GM23338 (cell line): ENCODE measurements around the gene PDE4D. TPM values are rescaled to one million over a fixed set of nuclear protein-coding genes. Genes with fewer than 3 reads are reported as not detected.

ENCODE experiments used
- ATAC-seq: fragments of 200-7000 bp; cut with Tn5 transposase; 3 replicates; pipeline ENCODE4 v1.9.1; 2020
- DNase-seq: peaks from one replicate; pipeline ENCODE4 v3.0.0-alpha.2; 2015; ENCODE audit warnings: low spot score
- H2AFZ ChIP-seq: fragments of 200-600 bp; sonication (generic); 2 replicates; pipeline ENCODE4 v1.8.0; 2016; ENCODE audit warnings: antibody characterized with exemption, mild to moderate bottlenecking, moderate library complexity
- H3F3A ChIP-seq: fragments of 200-600 bp; sonication (generic); replicated peaks from 2 replicates; pipeline ENCODE4 v1.8.0; 2017; ENCODE audit warnings: antibody characterized with exemption, mixed run types, low read depth
- H3K27ac ChIP-seq: fragments of 200-600 bp; sonication (generic); 2 replicates; pipeline ENCODE4 v1.6.1; 2016; ENCODE audit warnings: low read depth
- H3K27me3 ChIP-seq: fragments of 200-600 bp; sonication (generic); 2 replicates; pipeline ENCODE4 v1.8.0; 2016; ENCODE audit warnings: mild to moderate bottlenecking, mixed run types, moderate library complexity; ENCODE audit not compliant: insufficient read depth
- H3K36me3 ChIP-seq: fragments of 200-600 bp; sonication (generic); 2 replicates; pipeline ENCODE4 v1.8.0; 2016; ENCODE audit warnings: mild to moderate bottlenecking; ENCODE audit not compliant: insufficient read depth
- H3K4me1 ChIP-seq: fragments of 200-600 bp; sonication (generic); 2 replicates; pipeline ENCODE4 v1.8.0; 2016; ENCODE audit warnings: mild to moderate bottlenecking, moderate library complexity; ENCODE audit not compliant: insufficient read depth
- H3K4me2 ChIP-seq: fragments of 200-600 bp; sonication (generic); 2 replicates; pipeline ENCODE4 v1.7.1; 2017; ENCODE audit warnings: mixed run types
- H3K4me3 ChIP-seq: fragments of 200-600 bp; sonication (generic); 2 replicates; pipeline ENCODE4 v1.6.1; 2016; ENCODE audit warnings: mixed run types
- H3K79me2 ChIP-seq: fragments of 200-600 bp; sonication (generic); replicated peaks from 2 replicates; pipeline ENCODE4 v1.8.0; 2017; ENCODE audit warnings: mild to moderate bottlenecking; ENCODE audit not compliant: insufficient read depth
- H3K9me2 ChIP-seq: fragments of 200-600 bp; sonication (generic); 2 replicates; pipeline ENCODE4 v1.8.0; 2017; ENCODE audit not compliant: insufficient read depth
- H4K20me1 ChIP-seq: fragments of 200-600 bp; sonication (generic); replicated peaks from 2 replicates; pipeline ENCODE4 v1.8.0; 2017; ENCODE audit warnings: mild to moderate bottlenecking; ENCODE audit not compliant: insufficient read depth
- H3K27ac Mint-ChIP-seq: 2 replicates; pipeline ENCODE4 v1.8.0; 2020; ENCODE audit warnings: inconsistent platforms, mild to moderate bottlenecking, moderate library complexity, mixed read lengths
- H3K27me3 Mint-ChIP-seq: 3 replicates; pipeline ENCODE4 v1.8.0; 2022; ENCODE audit warnings: low read depth, mild to moderate bottlenecking, moderate library complexity, mixed read lengths, inconsistent platforms; ENCODE audit not compliant: insufficient read depth, poor library complexity
- H3K36me3 Mint-ChIP-seq: 3 replicates; pipeline ENCODE4 v1.8.0; 2021; ENCODE audit warnings: low read depth, mild to moderate bottlenecking, inconsistent platforms, moderate library complexity, mixed read lengths
- H3K4me1 Mint-ChIP-seq: 3 replicates; pipeline ENCODE4 v1.8.0; 2020; ENCODE audit warnings: mild to moderate bottlenecking, inconsistent platforms, mixed read lengths
- H3K4me3 Mint-ChIP-seq: 3 replicates; pipeline ENCODE4 v1.8.0; 2021; ENCODE audit warnings: moderate library complexity, mild to moderate bottlenecking, inconsistent platforms, mixed read lengths
- H3K9me3 Mint-ChIP-seq: 3 replicates; pipeline ENCODE4 v1.8.0; 2020; ENCODE audit warnings: moderate library complexity, mild to moderate bottlenecking, inconsistent platforms, mixed read lengths
- ETS1 ChIP-seq: IDR thresholded peaks from 2 replicates; pipeline ENCODE4 v1.6.1; 2016; ENCODE audit warnings: antibody characterized with exemption
- EZH2 ChIP-seq: fragments of 200-600 bp; sonication (generic); IDR thresholded peaks from one replicate; pipeline ENCODE4 v1.8.0; 2017; ENCODE audit warnings: antibody characterized with exemption, mild to moderate bottlenecking, low read depth; ENCODE audit not compliant: unreplicated experiment
- EZH2phosphoT487 ChIP-seq: fragments of 200-600 bp; sonication (generic); IDR thresholded peaks from one replicate; pipeline ENCODE4 v1.8.1; 2018; ENCODE audit warnings: antibody characterized with exemption; ENCODE audit not compliant: unreplicated experiment
- JUNB ChIP-seq: IDR thresholded peaks from one replicate; pipeline ENCODE4 v1.6.1; 2016; ENCODE audit warnings: antibody characterized with exemption; ENCODE audit not compliant: unreplicated experiment
- NANOG ChIP-seq: IDR thresholded peaks from 2 replicates; pipeline ENCODE4 v1.6.1; 2016; ENCODE audit warnings: antibody characterized with exemption, borderline replicate concordance
- POLR2AphosphoS5 ChIP-seq: IDR thresholded peaks from 2 replicates; pipeline ENCODE4 v1.6.1; 2016; ENCODE audit warnings: antibody characterized with exemption, low read depth
- REST ChIP-seq: IDR thresholded peaks from one replicate; pipeline ENCODE4 v1.6.1; 2018; ENCODE audit warnings: antibody characterized with exemption; ENCODE audit not compliant: unreplicated experiment
- STAT1 ChIP-seq: IDR thresholded peaks from one replicate; pipeline ENCODE4 v1.6.1; 2016; ENCODE audit warnings: antibody characterized with exemption; ENCODE audit not compliant: unreplicated experiment
- ZNF114 ChIP-seq: fragments of 250-450 bp; sonication (Bioruptor Pico); IDR thresholded peaks from 2 replicates; pipeline ENCODE4 v1.5.0; 2020; ENCODE audit warnings: mild to moderate bottlenecking, moderate library complexity
- ZNF331 ChIP-seq: fragments of 250-450 bp; sonication (Bioruptor Pico); IDR thresholded peaks from 2 replicates; pipeline ENCODE4 v1.5.0; 2020; ENCODE audit warnings: low read depth, mild to moderate bottlenecking, moderate library complexity
- polyA plus RNA-seq: library from polyadenylated mRNA; unstranded; fragments of >200 nt; fragmentation: Nextera tagmentation; extraction: Ambion mirVana; gene quantifications from 2 replicates; pipeline ENCODE4 v1.2.1, GENCODE V29; 2016
- total RNA-seq: library from RNA; depleted of rRNA; stranded (reverse); fragments of >200 nt; shearing (Covaris generic); gene quantifications from 2 replicates; pipeline ENCODE4 v1.2.3, GENCODE V29; 2014
- TF ChIP-seq, protein P1 (sequence below), 2 experiments: fragments of 200-600 bp in 1 of 2; sonication (generic) in 1 of 2; conservative IDR thresholded peaks; 2 replicates each; pipeline versions ENCODE4 v1.5.1 to v1.6.1; 2016 to 2017; ENCODE audit warnings: antibody characterized with exemption in 2 of 2, low read depth in 2 of 2, mild to moderate bottlenecking in 2 of 2, moderate library complexity in 1 of 2

Gene PDE4D
- total and polyA plus RNA-seq, 2 experiments from 2014 or later, result 2.1 to 4.7 TPM

GRCh38 chr5:59770953-59771352 lies 122.6 kb downstream of the PDE4D start:
- TF ChIP-seq EZH2, result no peak
- no peak for TF ChIP-seq ZNF331 (CRISPR knock-in tag)
- no peak for TF ChIP-seq EZH2phosphoT487
- no peak for TF ChIP-seq POLR2AphosphoS5
- no peak for TF ChIP-seq JUNB
- TF ChIP-seq, protein P1, sequence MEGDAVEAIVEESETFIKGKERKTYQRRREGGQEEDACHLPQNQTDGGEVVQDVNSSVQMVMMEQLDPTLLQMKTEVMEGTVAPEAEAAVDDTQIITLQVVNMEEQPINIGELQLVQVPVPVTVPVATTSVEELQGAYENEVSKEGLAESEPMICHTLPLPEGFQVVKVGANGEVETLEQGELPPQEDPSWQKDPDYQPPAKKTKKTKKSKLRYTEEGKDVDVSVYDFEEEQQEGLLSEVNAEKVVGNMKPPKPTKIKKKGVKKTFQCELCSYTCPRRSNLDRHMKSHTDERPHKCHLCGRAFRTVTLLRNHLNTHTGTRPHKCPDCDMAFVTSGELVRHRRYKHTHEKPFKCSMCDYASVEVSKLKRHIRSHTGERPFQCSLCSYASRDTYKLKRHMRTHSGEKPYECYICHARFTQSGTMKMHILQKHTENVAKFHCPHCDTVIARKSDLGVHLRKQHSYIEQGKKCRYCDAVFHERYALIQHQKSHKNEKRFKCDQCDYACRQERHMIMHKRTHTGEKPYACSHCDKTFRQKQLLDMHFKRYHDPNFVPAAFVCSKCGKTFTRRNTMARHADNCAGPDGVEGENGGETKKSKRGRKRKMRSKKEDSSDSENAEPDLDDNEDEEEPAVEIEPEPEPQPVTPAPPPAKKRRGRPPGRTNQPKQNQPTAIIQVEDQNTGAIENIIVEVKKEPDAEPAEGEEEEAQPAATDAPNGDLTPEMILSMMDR (conservative IDR thresholded peaks at IDR 0.05; ENCODE audit: low read depth in 2 of 2), result no peak
- no peak for TF ChIP-seq ZNF114 (CRISPR knock-in tag)
- TF ChIP-seq REST, result no peak
- Histone ChIP-seq H3K4me2 (no peak overlapping the region), H3K27ac (no peak overlapping the region), H3F3A (no peaks in the 10 kb centered on the region), H3K79me2 (no peaks in the 10 kb centered on the region), H3K4me1 (peaks cover 8% of the 10 kb centered on the region), H3K9me2 (no peaks in the 10 kb centered on the region), H3K36me3 (no peaks in the 10 kb centered on the region), H4K20me1 (no peaks in the 10 kb centered on the region), H3K4me3 (no peak overlapping the region), H3K27me3 (peaks cover 35% of the 10 kb centered on the region), H2AFZ (no peak overlapping the region)
- no peak overlapping the region for H3K4me3 Mint-ChIP-seq
- H3K27me3 Mint-ChIP-seq, result peaks cover 20% of the 10 kb centered on the region
- no peak overlapping the region for H3K27ac Mint-ChIP-seq
- ATAC-seq, result no peak
- no peaks in the 10 kb centered on the region for H3K36me3 Mint-ChIP-seq
- no peaks in the 10 kb centered on the region for H3K9me3 Mint-ChIP-seq
- DNase-seq, result no peak
- H3K4me1 Mint-ChIP-seq, result peaks cover 17% of the 10 kb centered on the region

DNA sequence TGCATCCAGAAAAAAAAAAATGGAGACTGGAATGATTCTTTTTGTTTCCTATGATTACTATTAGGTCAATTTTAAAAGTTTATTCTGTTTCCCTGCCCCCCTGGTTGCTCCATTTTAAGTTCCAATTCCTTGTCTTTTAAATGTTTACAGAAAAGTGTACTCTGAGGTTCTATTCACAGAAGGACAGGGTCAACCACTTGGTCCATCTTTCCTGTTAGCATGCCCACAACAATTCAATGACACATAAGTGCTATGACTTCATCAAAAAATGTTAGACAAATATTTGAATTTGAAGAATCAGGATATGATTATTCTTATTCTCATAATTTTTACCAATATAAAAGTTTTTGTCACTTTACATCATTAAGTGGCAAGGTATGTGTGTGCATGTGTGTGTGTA lies 123.7 kb downstream of the PDE4D start:
- H3K27me3 Mint-ChIP-seq, result peaks cover 20% of the 10 kb centered on the region
- H2AFZ ChIP-seq, result no peak overlapping the region
- H3K79me2 ChIP-seq, result no peaks in the 10 kb centered on the region
- peaks cover 8% of the 10 kb centered on the region for H3K4me1 ChIP-seq
- H3K4me2 ChIP-seq, result no peak overlapping the region
- peaks cover 35% of the 10 kb centered on the region for H3K27me3 ChIP-seq
- DNase-seq (no peak), ATAC-seq (no peak)
- H3F3A ChIP-seq, result no peaks in the 10 kb centered on the region
- H3K27ac Mint-ChIP-seq, result no peak overlapping the region
- no peaks in the 10 kb centered on the region for H4K20me1 ChIP-seq
- H3K36me3 Mint-ChIP-seq, result no peaks in the 10 kb centered on the region
- H3K4me1 Mint-ChIP-seq, result peaks cover 17% of the 10 kb centered on the region
- H3K4me3 ChIP-seq, result no peak overlapping the region
- H3K9me3 Mint-ChIP-seq, result no peaks in the 10 kb centered on the region
- no peaks in the 10 kb centered on the region for H3K36me3 ChIP-seq
- no peaks in the 10 kb centered on the region for H3K9me2 ChIP-seq
- H3K27ac ChIP-seq, result no peak overlapping the region
- H3K4me3 Mint-ChIP-seq, result no peak overlapping the region
- TF ChIP-seq EZH2phosphoT487, result no peak
- TF ChIP-seq POLR2AphosphoS5, result no peak
- TF ChIP-seq, protein P1 (conservative IDR thresholded peaks at IDR 0.05; ENCODE audit: low read depth in 2 of 2), result no peak
- no peak for TF ChIP-seq ZNF114 (CRISPR knock-in tag)
- no peak for TF ChIP-seq EZH2
- TF ChIP-seq ETS1, result no peak
- TF ChIP-seq ZNF331 (CRISPR knock-in tag), result no peak
- TF ChIP-seq STAT1, result no peak
- no peak for TF ChIP-seq NANOG
- no peak for TF ChIP-seq JUNB
